Astrocyte (in vitro differentiated cells and primary cell): Measurements from ENCODE around the gene MROH2A. TPM values are rescaled to one million over a fixed set of nuclear protein-coding genes. Genes with fewer than 3 reads are reported as not detected.

ENCODE experiments used
- DNase-seq: peaks from one replicate; pipeline ENCODE4 v3.0.0-alpha.2; 2010; ENCODE audit warnings: low read depth
- FAIRE-seq: peaks from 2 replicates; lab custom pipeline; 2011; peaks lifted over from hg19 to GRCh38; lab: Jason Lieb, UNC
- H2AFZ ChIP-seq: 2 replicates; pipeline ENCODE4 v1.6.0; 2012; ENCODE audit warnings: low read depth, low read length, inconsistent platforms
- H3K27ac ChIP-seq: 2 replicates; pipeline ENCODE4 v1.5.1; 2011; ENCODE audit warnings: low read depth, low read length, inconsistent platforms
- H3K27me3 ChIP-seq: 2 replicates; pipeline ENCODE4 v1.6.0; 2011; ENCODE audit warnings: low read length, inconsistent platforms; ENCODE audit not compliant: insufficient read depth
- H3K36me3 ChIP-seq: 2 replicates; pipeline ENCODE4 v1.5.1; 2011; ENCODE audit warnings: low read length, inconsistent platforms; ENCODE audit not compliant: insufficient read depth
- H3K4me1 ChIP-seq: 2 replicates; pipeline ENCODE4 v1.5.1; 2011; ENCODE audit warnings: low read length, inconsistent platforms; ENCODE audit not compliant: insufficient read depth
- H3K4me2 ChIP-seq: 2 replicates; pipeline ENCODE4 v1.6.0; 2012; ENCODE audit warnings: low read length, inconsistent platforms
- H3K4me3 ChIP-seq: 2 replicates; pipeline ENCODE4 v1.5.1; 2011; ENCODE audit warnings: low read depth, mild to moderate bottlenecking, low read length, inconsistent platforms; ENCODE audit not compliant: insufficient read depth
- H3K79me2 ChIP-seq: 2 replicates; pipeline ENCODE4 v1.6.0; 2012; ENCODE audit warnings: mild to moderate bottlenecking, low read length, inconsistent platforms; ENCODE audit not compliant: insufficient read depth
- H3K9ac ChIP-seq: 2 replicates; pipeline ENCODE4 v1.6.0; 2012; ENCODE audit warnings: mild to moderate bottlenecking, low read length, inconsistent platforms
- H3K9me3 ChIP-seq: 2 replicates; pipeline ENCODE4 v1.5.1; 2012; ENCODE audit warnings: low read depth, mild to moderate bottlenecking, low read length, inconsistent platforms; ENCODE audit not compliant: insufficient read depth
- H4K20me1 ChIP-seq: 2 replicates; pipeline ENCODE4 v1.6.0; 2012; ENCODE audit warnings: low read length, inconsistent platforms; ENCODE audit not compliant: insufficient read depth
- H3K27ac Mint-ChIP-seq: one replicate; pipeline ENCODE4 v1.8.0; 2021; ENCODE audit warnings: mild to moderate bottlenecking, mixed read lengths; ENCODE audit not compliant: unreplicated experiment
- H3K27me3 Mint-ChIP-seq: one replicate; pipeline ENCODE4 v1.8.0; 2021; ENCODE audit warnings: low read depth, mixed read lengths; ENCODE audit not compliant: unreplicated experiment
- H3K36me3 Mint-ChIP-seq: one replicate; pipeline ENCODE4 v1.8.0; 2021; ENCODE audit warnings: low read depth, mixed read lengths; ENCODE audit not compliant: unreplicated experiment
- H3K4me1 Mint-ChIP-seq: one replicate; pipeline ENCODE4 v1.8.0; 2021; ENCODE audit warnings: low read depth, mixed read lengths; ENCODE audit not compliant: unreplicated experiment
- H3K4me3 Mint-ChIP-seq: one replicate; pipeline ENCODE4 v1.8.0; 2021; ENCODE audit warnings: mild to moderate bottlenecking, moderate library complexity, mixed read lengths; ENCODE audit not compliant: unreplicated experiment
- H3K9me3 Mint-ChIP-seq: one replicate; pipeline ENCODE4 v1.8.0; 2021; ENCODE audit warnings: mild to moderate bottlenecking, mixed read lengths; ENCODE audit not compliant: unreplicated experiment
- CTCF ChIP-seq: IDR thresholded peaks from 2 replicates; pipeline ENCODE4 v1.5.1; 2011; ENCODE audit warnings: low read depth, mild to moderate bottlenecking, inconsistent platforms, low read length, moderate library complexity; ENCODE audit not compliant: insufficient read depth
- EZH2 ChIP-seq: IDR thresholded peaks from 2 replicates; pipeline ENCODE4 v1.6.1; 2012; ENCODE audit warnings: mild to moderate bottlenecking, low read length, inconsistent platforms; ENCODE audit not compliant: insufficient read depth
- total RNA-seq: library from RNA; stranded (reverse); gene quantifications from 2 replicates; pipeline ENCODE4 v1.2.1, GENCODE V29; 2021

The MROH2A gene
- total RNA-seq, 1 donor from 2014 or later, result not detected

DNA sequence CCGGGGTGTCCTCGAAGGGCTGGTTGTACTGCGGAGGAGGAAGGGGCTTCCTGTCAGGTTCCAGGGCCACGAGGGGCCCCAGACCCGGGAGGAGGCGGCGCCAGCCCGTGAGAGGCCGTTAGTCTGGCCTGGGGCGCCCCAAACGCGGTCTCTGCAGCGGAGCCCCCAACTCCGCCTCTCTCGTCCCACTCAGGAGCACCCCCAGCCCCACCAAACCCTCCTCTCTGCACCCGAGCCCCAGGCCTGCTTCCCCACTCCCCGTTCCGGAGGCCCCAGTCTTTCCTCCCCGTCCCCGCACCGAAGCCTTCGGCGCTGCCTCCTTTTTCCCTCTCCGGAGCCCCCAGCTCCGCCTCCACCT is 75.7 kb downstream of the MROH2A start:
- FAIRE-seq (no peak), DNase-seq (no peak)
- Mint-ChIP-seq H3K27me3 (no peaks in the 10 kb centered on the region), H3K27ac (peak overlapping the region; percentile 91), H3K36me3 (no peaks in the 10 kb centered on the region), H3K4me1 (peaks cover 4% of the 10 kb centered on the region), H3K4me3 (peak overlapping the region; percentile 99), H3K9me3 (no peaks in the 10 kb centered on the region)
- H3K9ac ChIP-seq, result peak overlapping the region; percentile 87
- H4K20me1 ChIP-seq, result no peaks in the 10 kb centered on the region
- H3K36me3 ChIP-seq, result peaks cover 6% of the 10 kb centered on the region
- peaks cover 55% of the 10 kb centered on the region for H3K79me2 ChIP-seq
- H3K27me3 ChIP-seq, result no peaks in the 10 kb centered on the region
- peak overlapping the region; percentile 93 for H3K4me2 ChIP-seq
- TF ChIP-seq CTCF (no peak), EZH2 (no peak)
- peak overlapping the region; percentile 77 for H3K4me3 ChIP-seq
- H3K4me1 ChIP-seq, result peaks cover 8% of the 10 kb centered on the region
- H2AFZ ChIP-seq, result peak overlapping the region; percentile 85
- H3K27ac ChIP-seq, result peak overlapping the region; percentile 67
- no peaks in the 10 kb centered on the region for H3K9me3 ChIP-seq

- Histone ChIP-seq H3K27me3 (no peaks in the 10 kb centered on the region), H3K9ac (peak within 1 kb of the TSS; percentile 87), H4K20me1 (no peaks in the 10 kb centered on the region), H3K4me3 (peak within 1 kb of the TSS; percentile 77), H3K27ac (peak within 1 kb of the TSS; percentile 67), H2AFZ (peak within 1 kb of the TSS; percentile 85), H3K4me2 (peak within 1 kb of the TSS; percentile 93), H3K4me1 (peaks cover 8% of the 10 kb centered on the region), H3K9me3 (no peaks in the 10 kb centered on the region), H3K36me3 (peaks cover under 1% of the 10 kb centered on the region), H3K79me2 (peaks cover 49% of the 10 kb centered on the region)
- no peaks in the 10 kb centered on the region for H3K27me3 Mint-ChIP-seq
- peaks cover 4% of the 10 kb centered on the region for H3K4me1 Mint-ChIP-seq
- H3K9me3 Mint-ChIP-seq, result no peaks in the 10 kb centered on the region
- H3K4me3 Mint-ChIP-seq, result peak within 1 kb of the TSS; percentile 99
- DNase-seq, result peak; percentile 92
- no peak for TF ChIP-seq CTCF
- TF ChIP-seq EZH2, result no peak
- FAIRE-seq, result no peak
- peak within 1 kb of the TSS; percentile 91 for H3K27ac Mint-ChIP-seq
- no peaks in the 10 kb centered on the region for H3K36me3 Mint-ChIP-seq
Measured at GRCh38 chr2:233854241-233854981, 76.3 kb downstream of the MROH2A start, which contains the start of gene HJURP. HJURP (minus strand) TSS chr2:233854535; CDS start chr2:233854500, 35 bp downstream.

GRCh38 chr2:233855345-233855744 is 77.2 kb downstream of the MROH2A start:
- peak overlapping the region; percentile 74 for H3K9ac ChIP-seq
- no peaks in the 10 kb centered on the region for H3K36me3 ChIP-seq
- TF ChIP-seq EZH2 (no peak), CTCF (no peak)
- H3K27me3 ChIP-seq, result no peaks in the 10 kb centered on the region
- H3K27ac ChIP-seq, result no peak overlapping the region
- peak overlapping the region; percentile 70 for H3K4me3 Mint-ChIP-seq
- no peak overlapping the region for H2AFZ ChIP-seq
- peaks cover 8% of the 10 kb centered on the region for H3K4me1 ChIP-seq
- peaks cover 40% of the 10 kb centered on the region for H3K79me2 ChIP-seq
- no peak overlapping the region for H3K27ac Mint-ChIP-seq
- H3K27me3 Mint-ChIP-seq, result no peaks in the 10 kb centered on the region
- H3K9me3 ChIP-seq, result no peaks in the 10 kb centered on the region
- FAIRE-seq, result no peak
- H3K36me3 Mint-ChIP-seq, result no peaks in the 10 kb centered on the region
- no peak overlapping the region for H3K4me3 ChIP-seq
- H3K4me2 ChIP-seq, result peak overlapping the region; percentile 93
- DNase-seq, result no peak
- H3K4me1 Mint-ChIP-seq, result peaks cover 4% of the 10 kb centered on the region
- no peaks in the 10 kb centered on the region for H4K20me1 ChIP-seq
- H3K9me3 Mint-ChIP-seq, result no peaks in the 10 kb centered on the region
